ENCODE results near the gene ZNF408.

The ZNF408 gene

GRCh38 chr11:46719543-46720218 is 18.9 kb downstream of the ZNF408 start:
- Mint-ChIP-seq H3K4me1 (peaks cover 11% of the 10 kb centered on the region), H3K27ac (no peak overlapping the region), H3K9me3 (no peaks in the 10 kb centered on the region), H3K36me3 (no peaks in the 10 kb centered on the region), H3K4me3 (no peak overlapping the region), H3K27me3 (peaks cover 15% of the 10 kb centered on the region)
- DNase-seq: no peak
- CTCF ChIA-PET: no interaction called here

- peaks cover 11% of the 10 kb centered on the region for H3K4me1 Mint-ChIP-seq
- H3K27ac Mint-ChIP-seq: no peak overlapping the region
- no peak for DNase-seq
- H3K9me3 Mint-ChIP-seq: no peaks in the 10 kb centered on the region
- H3K4me3 Mint-ChIP-seq: no peak overlapping the region
- peaks cover 15% of the 10 kb centered on the region for H3K27me3 Mint-ChIP-seq
- H3K36me3 Mint-ChIP-seq: no peaks in the 10 kb centered on the region
- CTCF ChIA-PET: no interaction called here
Measured at GRCh38 chr11:46721286-46721685, 20.5 kb downstream of the ZNF408 start.

GRCh38 chr11:46722566-46723358 is 21.9 kb downstream of the ZNF408 start:
- Mint-ChIP-seq H3K36me3 (no peaks in the 10 kb centered on the region), H3K27me3 (peaks cover 15% of the 10 kb centered on the region), H3K9me3 (no peaks in the 10 kb centered on the region), H3K4me3 (no peak overlapping the region), H3K27ac (no peak overlapping the region), H3K4me1 (peaks cover 11% of the 10 kb centered on the region)
- DNase-seq: no peak
- CTCF ChIA-PET: no interaction called here

- DNase-seq: no peak
- CTCF ChIA-PET: no interaction called here
- Mint-ChIP-seq H3K9me3 (no peaks in the 10 kb centered on the region), H3K4me1 (peaks cover 7% of the 10 kb centered on the region), H3K4me3 (no peak overlapping the region), H3K27ac (no peak overlapping the region), H3K36me3 (no peaks in the 10 kb centered on the region), H3K27me3 (peaks cover 15% of the 10 kb centered on the region)
Measured at GRCh38 chr11:46723359-46723680, 22.5 kb downstream of the ZNF408 start.

- Mint-ChIP-seq H3K4me1 (peaks cover 3% of the 10 kb centered on the region), H3K27me3 (peaks cover 15% of the 10 kb centered on the region), H3K9me3 (no peaks in the 10 kb centered on the region), H3K36me3 (no peaks in the 10 kb centered on the region), H3K4me3 (no peak overlapping the region), H3K27ac (no peak overlapping the region)
- no peak for DNase-seq
- CTCF ChIA-PET: no interaction called here
Measured at GRCh38 chr11:46724088-46724487, 23.3 kb downstream of the ZNF408 start.

GRCh38 chr11:46725338-46726205 is 24.7 kb downstream of the ZNF408 start:
- H3K4me1 Mint-ChIP-seq: peaks cover 3% of the 10 kb centered on the region
- no peak overlapping the region for H3K4me3 Mint-ChIP-seq
- no peaks in the 10 kb centered on the region for H3K9me3 Mint-ChIP-seq
- no peak overlapping the region for H3K27ac Mint-ChIP-seq
- H3K27me3 Mint-ChIP-seq: peaks cover 13% of the 10 kb centered on the region
- no peak for DNase-seq
- CTCF ChIA-PET: no interaction called here
- H3K36me3 Mint-ChIP-seq: no peaks in the 10 kb centered on the region

- H3K27ac Mint-ChIP-seq: no peak overlapping the region
- no peaks in the 10 kb centered on the region for H3K36me3 Mint-ChIP-seq
- peaks cover 8% of the 10 kb centered on the region for H3K27me3 Mint-ChIP-seq
- CTCF ChIA-PET: interaction anchor here (0.7 kb wide), 1 partner anchor 132 kb away, joined by 3 read pairs; no protein-coding TSS in a partner anchor
- no peaks in the 10 kb centered on the region for H3K9me3 Mint-ChIP-seq
- H3K4me3 Mint-ChIP-seq: no peak overlapping the region
- H3K4me1 Mint-ChIP-seq: peaks cover 1% of the 10 kb centered on the region
- DNase-seq: no peak
Measured at GRCh38 chr11:46726206-46726862, 25.5 kb downstream of the ZNF408 start.

GRCh38 chr11:46727952-46728658 is 27.3 kb downstream of the ZNF408 start:
- Mint-ChIP-seq H3K4me3 (no peak overlapping the region), H3K27ac (no peak overlapping the region), H3K36me3 (no peaks in the 10 kb centered on the region), H3K4me1 (no peaks in the 10 kb centered on the region), H3K27me3 (no peaks in the 10 kb centered on the region), H3K9me3 (no peaks in the 10 kb centered on the region)
- no peak for DNase-seq
- CTCF ChIA-PET: no interaction called here

GRCh38 chr11:46728659-46729040 is 27.8 kb downstream of the ZNF408 start:
- Mint-ChIP-seq H3K9me3 (no peaks in the 10 kb centered on the region), H3K4me3 (no peak overlapping the region), H3K36me3 (no peaks in the 10 kb centered on the region), H3K27me3 (no peaks in the 10 kb centered on the region), H3K27ac (no peak overlapping the region), H3K4me1 (no peaks in the 10 kb centered on the region)
- CTCF ChIA-PET: no interaction called here
- no peak for DNase-seq

- no peaks in the 10 kb centered on the region for H3K36me3 Mint-ChIP-seq
- no peaks in the 10 kb centered on the region for H3K27me3 Mint-ChIP-seq
- CTCF ChIA-PET: no interaction called here
- H3K27ac Mint-ChIP-seq: no peak overlapping the region
- no peaks in the 10 kb centered on the region for H3K9me3 Mint-ChIP-seq
- no peaks in the 10 kb centered on the region for H3K4me1 Mint-ChIP-seq
- DNase-seq: no peak
- no peak overlapping the region for H3K4me3 Mint-ChIP-seq
Measured at GRCh38 chr11:46729110-46730027, 28.5 kb downstream of the ZNF408 start.

GRCh38 chr11:46731545-46731944 is 30.7 kb downstream of the ZNF408 start:
- no peaks in the 10 kb centered on the region for H3K9me3 Mint-ChIP-seq
- DNase-seq: no peak
- no peak overlapping the region for H3K4me3 Mint-ChIP-seq
- CTCF ChIA-PET: no interaction called here
- H3K4me1 Mint-ChIP-seq: no peaks in the 10 kb centered on the region
- no peaks in the 10 kb centered on the region for H3K27me3 Mint-ChIP-seq
- H3K27ac Mint-ChIP-seq: no peak overlapping the region
- H3K36me3 Mint-ChIP-seq: no peaks in the 10 kb centered on the region

- Mint-ChIP-seq H3K27me3 (no peaks in the 10 kb centered on the region), H3K36me3 (no peaks in the 10 kb centered on the region), H3K9me3 (no peaks in the 10 kb centered on the region), H3K4me1 (no peaks in the 10 kb centered on the region), H3K4me3 (no peak overlapping the region), H3K27ac (no peak overlapping the region)
- CTCF ChIA-PET: no interaction called here
- DNase-seq: no peak
Measured at GRCh38 chr11:46733234-46733633, 32.4 kb downstream of the ZNF408 start.

GRCh38 chr11:46736146-46736545 is 35.3 kb downstream of the ZNF408 start:
- Mint-ChIP-seq H3K4me1 (no peaks in the 10 kb centered on the region), H3K4me3 (no peak overlapping the region), H3K36me3 (peaks cover 5% of the 10 kb centered on the region), H3K27me3 (no peaks in the 10 kb centered on the region), H3K9me3 (no peaks in the 10 kb centered on the region), H3K27ac (no peak overlapping the region)
- no peak for DNase-seq
- CTCF ChIA-PET: no interaction called here

Measured in activated naive CD4-positive, alpha-beta T cell treated with anti-CD3 and anti-CD28 coated beads, Interleukin-2, amount 10 ng/mL, durations not matched to agents 7 days and 5 days (primary cell).